GM21576 (cell line): ENCODE results near the gene EXD2.

Experiments
- ATAC-seq: cut with Tn5 transposase; IDR thresholded peaks from one replicate; pipeline ENCODE4 v1.9.1; 2021; ENCODE audit warnings: mild to moderate bottlenecking, moderate library complexity; ENCODE audit not compliant: unreplicated experiment

The EXD2 gene

GRCh38 chr14:69246331-69246730 is 55.0 kb downstream of the EXD2 start:
- no peak for ATAC-seq

DNA sequence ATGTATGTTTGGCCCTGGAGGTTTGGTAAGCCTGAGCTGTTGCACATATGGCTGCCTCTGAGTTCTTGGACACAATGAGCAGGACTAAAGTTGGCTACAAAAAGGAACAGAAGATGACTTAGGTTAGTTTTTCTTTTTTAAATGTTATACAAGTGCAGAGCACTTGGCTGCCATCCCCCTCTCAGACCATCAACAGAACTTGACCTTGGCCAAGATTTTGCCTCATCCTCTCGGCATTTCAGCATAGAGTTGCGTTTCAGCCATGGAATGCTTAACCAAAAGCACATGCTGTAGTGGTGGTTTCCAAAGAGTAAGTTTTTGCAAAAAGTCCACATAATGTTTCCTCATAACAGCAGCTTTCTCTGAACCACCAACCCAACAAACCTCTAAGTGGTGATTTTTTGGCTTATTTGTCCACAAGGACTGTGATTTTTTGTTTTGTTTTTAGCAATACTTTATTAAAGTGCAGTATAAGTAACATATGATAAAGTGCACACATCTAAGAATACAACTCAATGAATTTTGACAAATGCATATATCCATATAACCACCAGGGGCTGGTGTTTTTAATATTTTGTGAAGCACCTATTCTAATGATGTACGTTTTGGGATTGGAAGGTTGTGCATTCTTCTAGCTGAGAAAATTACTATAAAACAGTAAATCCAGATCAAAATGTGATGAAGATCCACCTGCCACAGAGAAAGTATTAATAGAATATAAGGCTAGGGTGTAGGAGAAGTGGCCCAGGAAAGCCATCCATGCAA is 56.6 kb downstream of the EXD2 start:
- no peak for ATAC-seq

DNA sequence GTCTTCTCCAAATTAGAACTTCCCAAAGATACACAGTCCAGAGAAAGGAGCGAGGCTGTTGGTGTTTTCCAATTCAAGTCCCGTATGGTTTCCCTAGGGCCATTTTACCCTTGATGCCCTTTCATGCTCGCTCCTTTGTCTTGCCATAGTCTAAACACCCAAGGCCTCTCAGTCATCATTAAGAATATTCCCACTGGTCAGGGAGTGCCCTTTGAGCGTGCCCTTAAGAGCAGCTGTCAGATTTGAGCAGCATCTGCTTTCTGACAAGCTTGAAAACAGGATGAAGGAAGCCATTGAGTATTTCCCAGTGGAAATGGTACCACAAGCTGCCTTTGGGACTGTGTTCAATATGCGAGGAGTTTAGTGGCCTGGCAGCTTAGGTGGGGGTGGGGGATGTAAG is 58.3 kb downstream of the EXD2 start:
- ATAC-seq: no peak

DNA sequence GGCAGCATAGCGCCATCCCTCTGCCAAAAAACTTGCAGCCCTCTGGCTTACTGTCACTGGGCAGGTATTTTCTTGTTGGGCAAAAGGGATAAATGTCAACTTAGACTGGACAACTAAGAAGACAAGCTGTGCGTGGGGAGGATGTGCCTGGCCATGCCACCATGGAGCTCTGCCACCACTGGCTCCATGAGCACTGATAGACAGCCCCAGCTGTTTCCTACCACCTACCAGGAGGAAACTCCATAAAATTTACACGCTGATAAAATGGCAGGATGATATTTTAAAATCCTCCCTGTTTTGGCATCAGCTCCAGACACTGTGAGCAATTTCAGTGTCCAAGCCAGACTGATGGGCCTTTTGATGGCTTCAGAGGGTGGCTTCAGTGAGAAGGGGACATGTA is 61.6 kb downstream of the EXD2 start:
- no peak for ATAC-seq

GRCh38 chr14:69259168-69259526 is 67.8 kb downstream of the EXD2 start:
- no peak for ATAC-seq

DNA sequence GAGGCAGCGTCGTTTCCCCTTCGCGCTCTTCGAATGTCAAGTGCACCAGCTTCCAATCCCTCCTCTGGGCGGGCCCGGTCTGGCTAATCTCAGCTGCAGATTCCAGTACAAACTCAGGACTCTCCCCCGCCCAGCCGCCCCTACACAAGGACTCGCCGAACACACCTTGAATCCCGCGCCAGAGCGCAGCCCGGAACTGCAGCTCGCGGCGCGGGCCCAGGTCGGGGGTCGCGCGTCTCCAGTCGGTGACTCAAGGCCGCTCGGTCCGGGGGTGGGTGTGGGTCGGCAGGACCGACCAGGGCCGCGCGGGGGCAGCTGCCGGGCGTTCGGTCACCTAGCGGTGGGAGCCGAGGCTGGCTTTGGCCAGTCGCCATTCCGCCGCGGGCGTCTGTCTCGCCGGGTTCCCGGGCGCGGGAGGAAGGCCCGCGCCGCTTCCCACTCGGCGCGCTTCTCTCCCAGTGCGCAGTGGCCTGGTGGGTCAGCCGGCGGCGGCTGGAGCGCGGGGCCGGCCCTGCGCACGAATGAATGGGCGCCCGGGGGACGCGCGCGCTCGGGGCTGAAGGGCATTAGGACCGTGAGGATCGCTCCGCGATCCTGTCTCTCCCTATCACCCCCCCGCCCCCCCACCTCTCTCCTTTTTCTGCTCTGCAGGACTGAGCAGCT is 68.4 kb downstream of the EXD2 start, which contains the start of gene GALNT16:
Gene GALNT16, plus strand, starts transcription at position 632 of the 663 bp plus-strand sequence. CDS start 133 bp downstream, outside the sequence.
- ATAC-seq: no peak

GRCh38 chr14:69260190-69260860 is 69.0 kb downstream of the EXD2 start:
- ATAC-seq: no peak

DNA sequence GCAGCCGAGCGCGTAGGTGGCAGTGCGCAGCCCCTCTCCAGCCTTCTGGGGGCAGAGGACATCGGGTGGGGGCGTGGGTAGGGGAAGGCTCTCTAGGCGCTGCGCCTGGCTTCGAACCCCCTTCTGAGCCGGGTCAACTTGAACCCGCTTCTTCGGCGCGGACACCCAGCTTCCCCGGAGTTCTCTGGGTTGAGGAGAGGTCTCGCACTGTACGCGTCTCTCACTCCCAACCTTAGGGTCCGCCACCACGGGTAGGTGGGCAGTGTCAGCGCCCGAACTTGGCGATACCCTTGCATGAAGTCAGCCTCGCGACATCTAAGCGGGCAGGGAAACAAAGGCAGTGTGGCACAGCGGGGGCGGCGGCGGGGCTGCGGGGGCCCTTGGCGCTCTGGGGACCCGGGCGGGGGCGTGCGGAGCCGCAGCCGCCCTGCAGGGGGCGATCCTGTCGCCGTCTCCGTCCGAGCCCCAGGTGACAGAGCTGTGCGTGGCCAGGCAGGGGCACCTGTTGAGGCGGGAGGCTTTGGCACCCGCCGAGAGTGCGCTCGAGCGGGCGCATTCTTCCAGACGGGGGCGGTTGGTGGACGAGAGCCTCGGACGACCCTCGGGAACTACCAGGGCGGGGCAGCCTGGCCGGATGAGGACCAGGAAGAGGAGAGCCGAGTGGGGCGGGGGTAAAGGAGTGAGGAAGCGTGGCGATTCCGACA is 69.7 kb downstream of the EXD2 start:
- peak; percentile 47 for ATAC-seq

- ATAC-seq: no peak
Observed at GRCh38 chr14:69261761-69262331, 70.5 kb downstream of the EXD2 start.

GRCh38 chr14:69262516-69262915 is 71.2 kb downstream of the EXD2 start:
- ATAC-seq: no peak

- no peak for ATAC-seq
Observed at GRCh38 chr14:69263364-69263763, 72.1 kb downstream of the EXD2 start.

DNA sequence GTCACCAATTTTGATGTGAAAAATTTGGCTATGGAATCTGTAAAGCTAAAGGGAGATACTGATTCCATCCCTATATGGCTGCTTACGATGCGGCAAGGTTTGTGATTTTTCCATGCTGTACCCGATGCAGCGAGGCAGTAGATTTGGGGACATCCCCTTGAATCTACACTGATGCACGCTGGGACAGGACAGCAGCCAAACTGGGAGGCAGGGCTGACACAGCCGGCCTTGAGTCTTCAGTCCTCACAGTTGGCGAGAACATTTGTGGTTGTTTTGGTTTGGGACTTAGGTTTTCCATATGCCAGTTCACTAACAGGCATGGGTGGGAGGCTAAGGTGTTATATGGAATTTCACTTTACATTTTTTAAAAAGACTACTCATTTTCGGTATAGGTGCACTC is 72.5 kb downstream of the EXD2 start:
- ATAC-seq: no peak

DNA sequence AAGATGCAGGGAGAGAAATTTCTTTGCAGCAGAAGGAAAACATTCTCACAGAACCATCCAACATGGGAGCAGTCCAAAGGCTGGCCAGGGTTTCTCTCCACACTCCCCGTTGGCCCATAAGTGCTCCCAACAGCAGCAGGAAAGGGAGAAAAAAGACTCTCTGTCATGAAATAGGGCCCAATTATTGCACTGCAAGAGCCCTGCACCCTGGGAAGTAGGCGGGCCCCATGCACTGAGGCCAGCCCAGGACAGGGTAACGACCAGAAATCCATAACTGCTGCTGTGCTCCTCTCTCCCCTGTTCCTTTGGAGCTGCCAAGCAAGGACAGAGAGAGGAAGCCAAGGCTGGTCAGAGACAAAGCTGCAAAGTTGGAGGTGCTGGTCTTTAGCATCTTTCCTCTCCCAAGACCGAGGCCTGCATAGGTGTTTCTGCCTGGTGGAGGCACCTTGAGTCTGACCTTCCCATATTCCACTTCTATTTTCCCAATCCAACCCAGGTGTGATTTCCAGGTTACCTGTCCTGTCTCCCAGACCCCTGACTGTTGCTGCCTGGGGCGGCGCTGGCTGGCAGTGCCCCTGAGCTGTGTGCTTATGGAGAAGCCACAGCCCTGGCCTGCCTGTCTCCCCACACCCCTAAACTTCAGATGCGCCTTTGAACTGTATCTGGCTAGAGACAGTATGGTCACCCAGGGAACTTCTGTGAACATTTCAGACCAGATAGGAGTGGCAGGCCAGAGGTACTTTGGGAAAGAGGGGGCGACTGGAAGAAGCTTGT is 75.5 kb downstream of the EXD2 start:
- ATAC-seq: no peak

- no peak for ATAC-seq
Observed at GRCh38 chr14:69267492-69267891, 76.2 kb downstream of the EXD2 start.

DNA sequence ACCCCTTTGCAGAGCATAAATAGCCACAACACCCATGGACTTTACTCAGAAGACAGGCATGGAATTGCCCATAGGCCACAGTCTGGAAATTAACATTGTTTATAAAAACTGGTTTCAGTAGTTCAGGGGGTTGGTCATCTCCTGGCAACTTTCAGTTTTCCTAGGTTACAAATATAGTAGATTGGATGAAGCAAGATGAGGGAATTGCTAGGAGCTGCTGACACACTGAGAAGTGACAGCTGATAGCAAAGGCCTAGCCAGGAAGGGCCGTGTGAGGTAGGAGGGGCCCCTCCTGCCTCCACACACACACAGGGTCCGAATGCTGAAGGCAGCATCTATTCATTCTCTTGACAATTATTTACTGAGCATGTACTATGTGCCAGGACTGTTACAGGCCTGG is 76.9 kb downstream of the EXD2 start:
- ATAC-seq: no peak

- no peak for ATAC-seq
Observed at GRCh38 chr14:69268763-69269162, 77.5 kb downstream of the EXD2 start.

GRCh38 chr14:69269381-69269780 is 78.1 kb downstream of the EXD2 start:
- no peak for ATAC-seq

DNA sequence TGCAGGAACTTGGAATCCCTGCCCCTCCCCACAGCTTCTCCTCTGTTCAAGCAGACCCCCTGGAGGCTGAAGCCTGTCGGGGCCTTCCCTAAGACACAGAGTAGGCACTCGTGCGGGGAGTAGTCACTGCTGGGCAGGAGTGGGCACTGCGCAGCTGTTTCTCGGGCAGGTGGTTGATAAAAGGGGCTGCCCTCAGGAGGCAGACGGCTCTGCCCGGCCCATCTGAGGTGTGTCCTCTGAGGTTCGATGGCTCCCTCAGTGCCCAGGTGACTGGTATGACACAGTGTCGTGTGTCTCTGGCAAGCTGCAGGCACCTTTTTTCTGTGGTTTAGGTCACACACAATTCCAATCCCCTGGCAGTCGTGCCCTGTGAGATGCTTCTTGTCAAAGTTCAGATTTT is 78.8 kb downstream of the EXD2 start:
- ATAC-seq: no peak

DNA sequence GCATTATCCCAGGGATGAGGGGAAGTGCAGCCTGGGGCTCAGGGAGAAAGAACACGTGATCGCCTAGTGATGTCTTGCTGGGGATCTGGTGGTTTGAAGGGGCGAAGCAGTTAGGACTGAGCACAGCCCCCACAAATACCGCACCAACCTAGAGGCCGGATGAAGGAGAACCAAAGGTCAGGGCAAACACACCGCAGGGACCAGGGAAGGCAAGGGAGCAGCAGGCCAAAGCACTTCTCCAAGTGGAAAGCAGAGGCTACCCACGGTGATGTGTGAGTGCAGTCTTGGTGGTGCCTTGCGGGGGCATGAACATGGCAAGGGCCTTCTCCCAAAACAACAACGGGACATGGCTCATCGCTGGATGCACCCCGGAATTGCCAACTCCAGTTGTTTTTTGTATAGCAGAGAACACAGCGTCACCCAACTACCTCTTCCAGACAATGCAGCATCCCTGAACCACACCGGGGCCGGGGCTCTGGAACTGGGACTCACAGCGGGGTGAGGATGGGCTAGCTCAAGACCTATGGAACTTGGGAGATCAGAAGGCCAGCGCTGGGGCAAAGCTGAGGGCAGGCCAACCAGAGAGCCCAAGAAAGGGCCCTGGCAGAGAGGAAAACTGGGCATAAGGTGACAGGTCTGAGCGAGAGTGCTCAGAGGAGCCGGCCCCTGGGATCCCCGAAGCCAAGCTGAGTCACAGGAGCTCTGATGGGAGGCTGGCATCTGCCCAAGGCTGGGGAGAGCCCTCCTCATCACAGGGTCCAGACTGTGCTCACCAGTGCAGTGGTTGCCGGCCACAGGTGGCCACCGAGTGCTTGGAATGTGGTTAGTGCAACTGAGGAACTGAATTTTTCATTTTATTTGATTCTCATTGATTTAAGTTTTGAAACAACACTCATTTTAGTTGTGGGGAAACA is 79.8 kb downstream of the EXD2 start:
- no peak for ATAC-seq
